Neural progenitor cell (in vitro differentiated cells): Measurements from ENCODE around the gene AMELX. TPM values are rescaled to one million over a fixed set of nuclear protein-coding genes. Genes with fewer than 3 reads are reported as not detected.

Source experiments
- DNase-seq: peaks from one replicate; pipeline ENCODE4 v3.0.0-alpha.2; 2016; ENCODE audit warnings: low spot score
- H2AFZ ChIP-seq: fragments of 200-600 bp; sonication (generic); replicated peaks from 2 replicates; pipeline ENCODE4 v1.6.1; 2016; ENCODE audit warnings: antibody characterized with exemption
- H3F3A ChIP-seq: fragments of 200-600 bp; sonication (generic); 2 replicates; pipeline ENCODE4 v1.6.1; 2016; ENCODE audit warnings: antibody characterized with exemption, low read depth
- H3K27ac ChIP-seq: fragments of 200-600 bp; sonication (generic); 2 replicates; pipeline ENCODE4 v1.5.1; 2016; ENCODE audit warnings: mild to moderate bottlenecking
- H3K27me3 ChIP-seq: fragments of 200-600 bp; sonication (generic); 2 replicates; pipeline ENCODE4 v1.6.1; 2016; ENCODE audit warnings: mild to moderate bottlenecking, moderate library complexity
- H3K36me3 ChIP-seq: fragments of 200-600 bp; sonication (generic); 2 replicates; pipeline ENCODE4 v1.5.1; 2016
- H3K4me1 ChIP-seq: fragments of 200-600 bp; sonication (generic); 2 replicates; pipeline ENCODE4 v1.6.1; 2016; ENCODE audit warnings: mixed run types
- H3K4me2 ChIP-seq: fragments of 200-600 bp; sonication (generic); 2 replicates; pipeline ENCODE4 v1.6.1; 2016
- H3K4me3 ChIP-seq: fragments of 200-600 bp; sonication (generic); 2 replicates; pipeline ENCODE4 v1.5.1; 2016
- H3K79me2 ChIP-seq: fragments of 200-600 bp; sonication (generic); 2 replicates; pipeline ENCODE4 v1.6.1; 2016; ENCODE audit warnings: low read depth
- H3K9ac ChIP-seq: fragments of 200-600 bp; sonication (generic); 2 replicates; pipeline ENCODE4 v1.6.1; 2016
- H3K9me3 ChIP-seq: fragments of 200-600 bp; sonication (generic); 2 replicates; pipeline ENCODE4 v1.5.1; 2016; ENCODE audit warnings: low read depth
- H4K20me1 ChIP-seq: fragments of 200-600 bp; sonication (generic); 2 replicates; pipeline ENCODE4 v1.6.1; 2016; ENCODE audit warnings: low read depth
- H3K27ac Mint-ChIP-seq: 3 replicates; pipeline ENCODE4 v1.8.0; 2021; ENCODE audit warnings: mixed read lengths
- H3K27me3 Mint-ChIP-seq: 2 replicates; pipeline ENCODE4 v1.8.0; 2022; ENCODE audit warnings: low read depth, mild to moderate bottlenecking, inconsistent platforms, moderate library complexity, mixed read lengths; ENCODE audit not compliant: insufficient read depth
- H3K36me3 Mint-ChIP-seq: 3 replicates; pipeline ENCODE4 v1.8.0; 2021; ENCODE audit warnings: mixed read lengths
- H3K4me1 Mint-ChIP-seq: 3 replicates; pipeline ENCODE4 v1.8.0; 2021; ENCODE audit warnings: mixed read lengths
- H3K4me3 Mint-ChIP-seq: 3 replicates; pipeline ENCODE4 v1.8.0; 2021; ENCODE audit warnings: mild to moderate bottlenecking, moderate library complexity, mixed read lengths
- H3K9me3 Mint-ChIP-seq: 3 replicates; pipeline ENCODE4 v1.8.0; 2020; ENCODE audit warnings: mixed read lengths
- CTCF ChIP-seq: fragments of 200-600 bp; sonication (generic); IDR thresholded peaks from 2 replicates; pipeline ENCODE4 v1.5.1; 2017; ENCODE audit warnings: antibody characterized with exemption, mild to moderate bottlenecking
- EZH2 ChIP-seq: fragments of 200-600 bp; sonication (generic); IDR thresholded peaks from 2 replicates; pipeline ENCODE4 v1.6.1; 2017; ENCODE audit warnings: antibody characterized with exemption, mild to moderate bottlenecking, moderate library complexity
- EZH2phosphoT487 ChIP-seq: fragments of 200-600 bp; sonication (generic); IDR thresholded peaks from 2 replicates; pipeline ENCODE4 v1.6.1; 2017; ENCODE audit warnings: antibody characterized with exemption
- total RNA-seq: library from RNA; depleted of rRNA; stranded (reverse); fragments of >200 nt; gene quantifications from 2 replicates; pipeline ENCODE4 v1.2.3, GENCODE V29; 2015; ENCODE audit warnings: low replicate concordance

Gene AMELX
- total RNA-seq, 1 donor from 2014 or later: not detected

GRCh38 chrX:11272290-11272689, 20.9 kb upstream of the AMELX start:
- Mint-ChIP-seq H3K36me3 (no peaks in the 10 kb centered on the region), H3K4me1 (peaks cover 10% of the 10 kb centered on the region), H3K9me3 (no peaks in the 10 kb centered on the region), H3K27me3 (no peaks in the 10 kb centered on the region), H3K4me3 (no peak overlapping the region), H3K27ac (no peak overlapping the region)
- no peak overlapping the region for H2AFZ ChIP-seq
- H4K20me1 ChIP-seq: no peaks in the 10 kb centered on the region
- no peaks in the 10 kb centered on the region for H3K79me2 ChIP-seq
- no peaks in the 10 kb centered on the region for H3K9me3 ChIP-seq
- H3K9ac ChIP-seq: no peak overlapping the region
- no peaks in the 10 kb centered on the region for H3K4me1 ChIP-seq
- no peaks in the 10 kb centered on the region for H3K36me3 ChIP-seq
- H3K4me3 ChIP-seq: no peak overlapping the region
- H3F3A ChIP-seq: no peaks in the 10 kb centered on the region
- H3K27ac ChIP-seq: no peak overlapping the region
- no peak for DNase-seq
- H3K4me2 ChIP-seq: no peak overlapping the region
- TF ChIP-seq CTCF (no peak), EZH2phosphoT487 (no peak), EZH2 (no peak)
- no peaks in the 10 kb centered on the region for H3K27me3 ChIP-seq

GRCh38 chrX:11272863-11273262, 20.4 kb upstream of the AMELX start:
- no peaks in the 10 kb centered on the region for H3K27me3 ChIP-seq
- no peaks in the 10 kb centered on the region for H3K4me1 ChIP-seq
- no peaks in the 10 kb centered on the region for H3K79me2 ChIP-seq
- Mint-ChIP-seq H3K36me3 (no peaks in the 10 kb centered on the region), H3K27ac (no peak overlapping the region), H3K4me1 (peaks cover 10% of the 10 kb centered on the region), H3K4me3 (no peak overlapping the region), H3K9me3 (no peaks in the 10 kb centered on the region), H3K27me3 (no peaks in the 10 kb centered on the region)
- H3F3A ChIP-seq: no peaks in the 10 kb centered on the region
- H4K20me1 ChIP-seq: no peaks in the 10 kb centered on the region
- H3K27ac ChIP-seq: no peak overlapping the region
- H3K9ac ChIP-seq: no peak overlapping the region
- TF ChIP-seq CTCF (no peak), EZH2 (no peak), EZH2phosphoT487 (no peak)
- no peak for DNase-seq
- no peaks in the 10 kb centered on the region for H3K36me3 ChIP-seq
- no peak overlapping the region for H3K4me2 ChIP-seq
- H2AFZ ChIP-seq: no peak overlapping the region
- H3K4me3 ChIP-seq: no peak overlapping the region
- no peaks in the 10 kb centered on the region for H3K9me3 ChIP-seq

DNA sequence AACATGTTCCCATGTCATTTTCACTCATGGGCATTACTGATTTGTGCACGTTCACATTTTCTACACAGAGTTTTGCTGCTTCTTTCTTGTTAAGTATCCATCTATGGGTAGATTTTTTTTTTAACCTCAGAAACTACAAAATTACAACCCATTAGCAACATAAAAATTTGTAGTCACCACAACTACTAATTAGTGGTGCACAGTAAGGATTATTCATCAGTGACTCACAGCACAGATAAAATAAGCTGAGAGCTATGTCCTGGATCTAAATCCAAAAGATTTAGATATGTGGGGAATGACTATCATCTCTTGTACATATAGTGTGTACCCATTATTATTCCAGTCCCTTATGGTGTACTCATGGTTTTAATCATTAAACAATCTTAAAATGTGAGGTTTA, 19.7 kb upstream of the AMELX start:
- no peaks in the 10 kb centered on the region for H3K9me3 Mint-ChIP-seq
- Histone ChIP-seq H3K79me2 (no peaks in the 10 kb centered on the region), H3K36me3 (no peaks in the 10 kb centered on the region), H3K9me3 (no peaks in the 10 kb centered on the region), H3K4me2 (no peak overlapping the region), H3K27ac (no peak overlapping the region), H2AFZ (no peak overlapping the region), H3K4me1 (no peaks in the 10 kb centered on the region), H4K20me1 (no peaks in the 10 kb centered on the region), H3F3A (no peaks in the 10 kb centered on the region), H3K9ac (no peak overlapping the region), H3K4me3 (no peak overlapping the region), H3K27me3 (no peaks in the 10 kb centered on the region)
- H3K4me3 Mint-ChIP-seq: no peak overlapping the region
- no peaks in the 10 kb centered on the region for H3K36me3 Mint-ChIP-seq
- H3K27me3 Mint-ChIP-seq: peaks cover 2% of the 10 kb centered on the region
- DNase-seq: no peak
- TF ChIP-seq EZH2: no peak
- no peak for TF ChIP-seq CTCF
- TF ChIP-seq EZH2phosphoT487: no peak
- no peak overlapping the region for H3K27ac Mint-ChIP-seq
- peaks cover 10% of the 10 kb centered on the region for H3K4me1 Mint-ChIP-seq

- no peak overlapping the region for H3K27ac Mint-ChIP-seq
- H3K4me3 ChIP-seq: no peak overlapping the region
- no peaks in the 10 kb centered on the region for H3F3A ChIP-seq
- no peaks in the 10 kb centered on the region for H3K4me1 ChIP-seq
- no peaks in the 10 kb centered on the region for H3K4me1 Mint-ChIP-seq
- H3K4me2 ChIP-seq: no peak overlapping the region
- no peaks in the 10 kb centered on the region for H3K9me3 ChIP-seq
- H3K9me3 Mint-ChIP-seq: no peaks in the 10 kb centered on the region
- H3K27me3 Mint-ChIP-seq: peaks cover 3% of the 10 kb centered on the region
- H3K27me3 ChIP-seq: no peaks in the 10 kb centered on the region
- H4K20me1 ChIP-seq: no peaks in the 10 kb centered on the region
- H2AFZ ChIP-seq: no peak overlapping the region
- H3K79me2 ChIP-seq: no peaks in the 10 kb centered on the region
- H3K9ac ChIP-seq: no peak overlapping the region
- DNase-seq: no peak
- H3K36me3 ChIP-seq: no peaks in the 10 kb centered on the region
- H3K4me3 Mint-ChIP-seq: no peak overlapping the region
- no peak for TF ChIP-seq CTCF
- TF ChIP-seq EZH2: no peak
- no peak for TF ChIP-seq EZH2phosphoT487
- H3K27ac ChIP-seq: no peak overlapping the region
- H3K36me3 Mint-ChIP-seq: no peaks in the 10 kb centered on the region
Measured at GRCh38 chrX:11282043-11282442, 11.2 kb upstream of the AMELX start.
